Breast epithelium (tissue), 3 donors: ENCODE data around the gene CCDC167.

Experiments used
- CTCF ChIP-seq, 3 donors: fragments of 450-650 bp; IDR thresholded peaks; one replicate each; pipeline ENCODE4 v1.5.1; 2016 to 2017; ENCODE audit warnings: antibody characterized with exemption in 3 of 3, mild to moderate bottlenecking in 3 of 3, moderate library complexity in 3 of 3
- POLR2A ChIP-seq: fragments of 450-650 bp; IDR thresholded peaks from one replicate; pipeline ENCODE4 v1.6.1; 2016; ENCODE audit warnings: antibody characterized with exemption, mild to moderate bottlenecking, moderate library complexity

GRCh38 chr6:37454420-37455140, 45.1 kb downstream of the CCDC167 start:
- no peak for TF ChIP-seq CTCF (IDR thresholded peaks at IDR 0.05)
- TF ChIP-seq POLR2A = no peak
